ENCODE measurements around the gene PRKCA.

Gene PRKCA

GRCh38 chr17:66302761-66303626, 581 bp downstream of the PRKCA start:
- no peaks in the 10 kb centered on the region; the same call in none of the 2 replicates for H3K27me3 ChIP-seq (ENCODE audit: low read depth)
- H3K4me3 ChIP-seq: peak overlapping the region; percentile 54
- H3K36me3 ChIP-seq (replicated peaks): no peaks in the 10 kb centered on the region
- in situ Hi-C loops (cut with MboI; ENCODE audit: low sequenced_read_pairs): no loop called here
- H3K4me1 ChIP-seq: peaks cover 24% of the 10 kb centered on the region
- peak; percentile 34 to 63 for DNase-seq (ENCODE audit: low spot score in 2 of 2)
- H3K9me3 ChIP-seq: no peaks in the 10 kb centered on the region

- Histone ChIP-seq H3K4me1 (peaks cover 24% of the 10 kb centered on the region), H3K27me3 (ENCODE audit: low read depth) (no peaks in the 10 kb centered on the region; the same call in 1 of the 2 replicates), H3K36me3 (replicated peaks) (no peaks in the 10 kb centered on the region), H3K9me3 (no peaks in the 10 kb centered on the region), H3K4me3 (peak overlapping the region; percentile 16)
- in situ Hi-C loops (cut with MboI; ENCODE audit: low sequenced_read_pairs): no loop called here
- DNase-seq (ENCODE audit: low spot score in 2 of 2): peak in 1 of 2 experiments; percentile 48
Observed at GRCh38 chr17:66304304-66305174, 2.1 kb downstream of the PRKCA start.

DNA sequence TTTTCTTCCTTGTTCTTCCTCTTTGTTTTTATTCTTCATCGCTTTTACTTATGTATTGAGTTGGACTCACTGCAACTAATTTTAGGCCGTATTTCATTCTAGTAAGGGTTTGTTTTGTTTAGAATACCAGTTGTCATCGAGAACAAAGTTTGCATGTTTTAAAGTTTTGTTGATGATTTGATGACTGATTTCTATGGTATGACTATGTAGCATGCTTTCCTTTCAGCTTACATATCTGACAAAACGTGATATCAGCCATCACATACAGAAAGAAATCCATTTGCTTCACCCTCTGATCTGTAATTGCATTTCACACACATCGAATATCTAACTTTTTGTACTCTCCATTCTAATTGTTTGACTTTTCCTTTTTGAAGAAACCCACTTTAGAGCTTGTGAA, 4.0 kb downstream of the PRKCA start:
- peaks cover 24% of the 10 kb centered on the region for H3K4me1 ChIP-seq
- no peaks in the 10 kb centered on the region for H3K36me3 ChIP-seq (replicated peaks)
- no peaks in the 10 kb centered on the region; the same call in 1 of the 2 replicates for H3K27me3 ChIP-seq (ENCODE audit: low read depth)
- DNase-seq (ENCODE audit: low spot score in 2 of 2): no peak
- H3K4me3 ChIP-seq: no peak overlapping the region
- no peaks in the 10 kb centered on the region for H3K9me3 ChIP-seq
- in situ Hi-C loops (cut with MboI; ENCODE audit: low sequenced_read_pairs): no loop called here

GRCh38 chr17:66307257-66307656, 4.8 kb downstream of the PRKCA start:
- peaks cover 24% of the 10 kb centered on the region for H3K4me1 ChIP-seq
- no peaks in the 10 kb centered on the region; the same call in 1 of the 2 replicates for H3K27me3 ChIP-seq (ENCODE audit: low read depth)
- in situ Hi-C loops (cut with MboI; ENCODE audit: low sequenced_read_pairs): no loop called here
- H3K9me3 ChIP-seq: no peaks in the 10 kb centered on the region
- no peak for DNase-seq (ENCODE audit: low spot score in 2 of 2)
- no peak overlapping the region for H3K4me3 ChIP-seq
- no peaks in the 10 kb centered on the region for H3K36me3 ChIP-seq (replicated peaks)

DNA sequence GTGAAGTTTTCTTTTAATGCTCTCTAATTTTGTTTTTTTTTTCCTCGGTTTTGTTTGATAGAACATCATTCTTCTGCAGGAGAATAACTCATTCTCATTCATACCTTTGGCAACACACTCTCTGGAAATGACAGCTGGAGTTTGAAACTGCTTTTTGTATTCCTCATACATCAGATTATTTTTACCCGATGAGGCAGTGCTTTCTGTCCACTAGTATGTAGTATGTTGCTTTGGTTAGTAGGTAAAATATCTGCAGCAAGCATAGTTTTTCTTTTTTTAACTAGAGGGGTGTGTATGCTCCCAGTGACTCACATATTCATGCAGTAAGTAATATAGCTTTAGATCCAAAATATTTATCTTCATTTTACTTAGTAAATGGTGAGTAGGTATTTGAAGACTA, 6.4 kb downstream of the PRKCA start:
- Histone ChIP-seq H3K4me3 (no peak overlapping the region), H3K9me3 (no peaks in the 10 kb centered on the region), H3K36me3 (replicated peaks) (no peaks in the 10 kb centered on the region), H3K27me3 (ENCODE audit: low read depth) (no peaks in the 10 kb centered on the region; the same call in 1 of the 2 replicates), H3K4me1 (peaks cover 21% of the 10 kb centered on the region)
- DNase-seq (ENCODE audit: low spot score in 2 of 2): no peak
- in situ Hi-C loops (cut with MboI; ENCODE audit: low sequenced_read_pairs): no loop called here

GRCh38 chr17:66309793-66310192, 7.4 kb downstream of the PRKCA start:
- Histone ChIP-seq H3K27me3 (ENCODE audit: low read depth) (no peaks in the 10 kb centered on the region; the same call in 1 of the 2 replicates), H3K4me3 (no peak overlapping the region), H3K4me1 (peaks cover 12% of the 10 kb centered on the region), H3K9me3 (no peaks in the 10 kb centered on the region), H3K36me3 (replicated peaks) (no peaks in the 10 kb centered on the region)
- no peak for DNase-seq (ENCODE audit: low spot score in 2 of 2)
- in situ Hi-C loops (cut with MboI; ENCODE audit: low sequenced_read_pairs): no loop called here

- in situ Hi-C loops (cut with MboI; ENCODE audit: low sequenced_read_pairs): no loop called here
- H3K27me3 ChIP-seq (ENCODE audit: low read depth): no peaks in the 10 kb centered on the region; the same call in 1 of the 2 replicates
Observed at GRCh38 chr17:66310528-66311148, 8.2 kb downstream of the PRKCA start.

DNA sequence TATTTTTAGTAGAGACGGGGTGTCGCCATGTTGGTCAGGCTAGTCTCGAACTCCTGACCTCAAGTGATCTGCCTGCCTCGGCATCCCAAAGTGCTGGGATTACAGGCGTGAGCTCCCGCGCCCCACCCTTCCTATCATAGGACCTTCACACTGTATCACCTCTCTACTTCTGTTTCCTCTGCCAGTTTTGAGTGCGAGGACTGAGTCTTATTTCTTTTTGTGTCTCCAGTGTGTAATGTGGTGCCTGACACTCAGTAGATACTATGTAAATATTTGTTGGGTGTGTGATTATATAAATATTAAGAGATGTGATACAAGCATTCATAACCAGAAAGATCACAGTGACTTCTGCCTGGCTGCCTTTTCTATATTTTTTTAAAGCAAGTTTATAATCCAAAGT, 10.5 kb downstream of the PRKCA start:
- Histone ChIP-seq H3K4me1 (no peaks in the 10 kb centered on the region; the same call in 1 of the 2 replicates), H3K36me3 (replicated peaks) (no peaks in the 10 kb centered on the region), H3K9me3 (no peaks in the 10 kb centered on the region), H3K27me3 (ENCODE audit: low read depth) (no peaks in the 10 kb centered on the region), H3K4me3 (no peak overlapping the region)
- in situ Hi-C loops (cut with MboI; ENCODE audit: low sequenced_read_pairs): no loop called here
- no peak for DNase-seq (ENCODE audit: low spot score in 2 of 2)

More at GRCh38 chr17:66310528-66311148, 8.2 kb downstream of the PRKCA start:
- no peak for DNase-seq (ENCODE audit: low spot score in 2 of 2)
- peaks cover 4% of the 10 kb centered on the region for H3K4me1 ChIP-seq
- H3K36me3 ChIP-seq (replicated peaks): no peaks in the 10 kb centered on the region
- no peak overlapping the region for H3K4me3 ChIP-seq
- H3K9me3 ChIP-seq: no peaks in the 10 kb centered on the region

DNA sequence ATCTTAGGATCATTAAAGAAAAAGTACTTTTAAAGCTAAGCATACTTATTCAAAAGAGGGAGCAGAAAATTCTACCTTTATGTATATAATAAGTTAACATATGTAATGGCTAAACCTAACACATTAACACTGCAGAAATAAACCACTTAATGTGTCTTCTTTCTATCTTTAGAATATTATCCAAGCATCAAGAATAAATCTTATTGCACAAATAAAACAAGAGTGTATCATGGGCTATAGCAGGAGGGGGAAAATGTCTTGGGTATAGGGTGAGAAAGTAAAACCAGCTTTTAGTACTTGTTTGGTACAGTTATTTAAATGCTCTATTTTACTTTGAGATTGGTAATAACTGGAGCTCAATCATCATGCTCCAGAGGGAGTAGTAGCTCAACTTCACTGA, 10.9 kb downstream of the PRKCA start:
- Histone ChIP-seq H3K27me3 (ENCODE audit: low read depth) (no peaks in the 10 kb centered on the region), H3K36me3 (replicated peaks) (no peaks in the 10 kb centered on the region), H3K9me3 (no peaks in the 10 kb centered on the region), H3K4me1 (peaks cover 3% of the 10 kb centered on the region; the same call in 1 of the 2 replicates), H3K4me3 (no peak overlapping the region)
- in situ Hi-C loops (cut with MboI; ENCODE audit: low sequenced_read_pairs): no loop called here
- DNase-seq (ENCODE audit: low spot score in 2 of 2): no peak

DNA sequence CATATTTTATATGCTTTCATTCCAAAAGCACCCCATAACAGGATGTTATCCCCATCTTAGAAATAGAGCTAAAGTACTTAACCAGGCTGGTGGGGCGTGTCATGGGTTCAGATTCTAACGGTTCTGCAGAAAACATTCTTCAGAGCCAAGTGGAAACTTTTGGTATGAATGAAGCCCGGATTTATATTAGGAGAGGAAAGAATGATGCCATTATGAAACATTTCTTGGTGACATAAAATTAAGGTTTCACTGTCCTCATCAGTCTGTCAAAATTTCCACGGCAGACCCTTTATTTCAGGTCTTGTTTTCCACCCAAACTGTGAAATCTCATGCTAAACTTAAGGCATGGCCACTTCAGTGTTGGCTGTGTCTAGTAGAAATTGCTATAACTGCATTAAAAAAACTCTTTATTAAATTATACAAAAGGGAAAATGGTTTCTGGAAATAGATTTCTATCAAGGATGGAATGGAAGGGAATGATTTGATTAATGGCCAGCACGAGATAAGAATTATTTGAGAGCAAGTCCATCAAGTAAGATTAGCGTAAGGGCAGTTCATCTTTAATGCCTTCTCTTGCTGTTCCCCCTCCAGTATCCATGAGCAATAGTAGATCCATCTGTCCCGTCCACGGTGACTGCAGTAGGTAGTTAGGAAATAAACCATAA, 11.7 kb downstream of the PRKCA start:
- in situ Hi-C loops (cut with MboI; ENCODE audit: low sequenced_read_pairs): no loop called here
- no peaks in the 10 kb centered on the region for H3K36me3 ChIP-seq (replicated peaks)
- DNase-seq (ENCODE audit: low spot score in 2 of 2): no peak
- H3K4me3 ChIP-seq: no peak overlapping the region
- peaks cover 3% of the 10 kb centered on the region; the same call in 1 of the 2 replicates for H3K4me1 ChIP-seq
- H3K27me3 ChIP-seq (ENCODE audit: low read depth): no peaks in the 10 kb centered on the region
- no peaks in the 10 kb centered on the region for H3K9me3 ChIP-seq

DNA sequence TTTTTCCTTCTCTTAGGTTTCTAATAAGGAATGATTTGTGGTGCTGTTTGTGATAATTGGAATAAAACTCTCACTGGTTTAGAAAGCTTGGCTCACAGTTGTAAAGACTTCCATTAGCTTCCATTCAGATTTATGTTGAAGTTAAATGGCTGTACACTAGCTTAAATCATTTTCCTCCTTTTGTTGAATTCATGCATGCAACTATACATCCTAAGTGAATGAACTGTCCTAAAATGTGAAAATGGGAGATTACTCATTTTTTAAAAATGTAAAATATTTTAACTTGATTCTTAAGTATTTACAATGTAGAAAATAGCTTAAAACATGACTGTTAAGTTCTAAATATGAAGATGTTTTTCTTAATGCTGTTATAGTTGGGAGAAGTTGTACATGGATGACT, 15.2 kb downstream of the PRKCA start:
- Histone ChIP-seq H3K36me3 (replicated peaks) (no peaks in the 10 kb centered on the region), H3K4me3 (no peak overlapping the region), H3K9me3 (peaks cover 5% of the 10 kb centered on the region; the same call in 1 of the 2 replicates), H3K4me1 (peaks cover 3% of the 10 kb centered on the region; the same call in 1 of the 2 replicates), H3K27me3 (ENCODE audit: low read depth) (no peaks in the 10 kb centered on the region)
- in situ Hi-C loops (cut with MboI; ENCODE audit: low sequenced_read_pairs): no loop called here
- no peak for DNase-seq (ENCODE audit: low spot score in 2 of 2)

- peaks cover 5% of the 10 kb centered on the region; the same call in 1 of the 2 replicates for H3K9me3 ChIP-seq
Observed at GRCh38 chr17:66319226-66319625, 16.8 kb downstream of the PRKCA start.

DNA sequence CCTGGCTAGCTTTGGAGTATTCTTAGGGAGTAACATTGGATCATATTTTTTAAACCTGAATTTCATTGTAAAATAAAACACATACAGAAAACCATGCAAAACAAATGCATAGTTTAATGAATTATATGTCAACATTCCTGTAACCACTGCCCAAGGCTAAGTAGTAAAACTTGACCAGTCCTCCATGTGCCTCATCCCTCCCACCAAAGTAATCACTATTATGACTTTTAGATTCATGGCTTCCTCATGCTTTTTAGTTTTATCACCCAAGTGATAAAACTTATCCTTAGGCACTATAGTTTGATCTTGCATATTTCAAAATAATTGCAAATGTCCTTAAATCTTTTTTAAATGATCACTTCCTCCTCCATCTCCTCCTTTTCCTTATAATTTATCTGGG, 20.4 kb downstream of the PRKCA start:
- peaks cover 5% of the 10 kb centered on the region; the same call in 1 of the 2 replicates for H3K9me3 ChIP-seq
- DNase-seq (ENCODE audit: low spot score in 2 of 2): no peak
- peaks cover 3% of the 10 kb centered on the region; the same call in 1 of the 2 replicates for H3K4me1 ChIP-seq
- no peaks in the 10 kb centered on the region for H3K27me3 ChIP-seq (ENCODE audit: low read depth)
- in situ Hi-C loops (cut with MboI; ENCODE audit: low sequenced_read_pairs): no loop called here
- no peaks in the 10 kb centered on the region for H3K36me3 ChIP-seq (replicated peaks)
- no peak overlapping the region for H3K4me3 ChIP-seq

More at GRCh38 chr17:66319226-66319625, 16.8 kb downstream of the PRKCA start:
- in situ Hi-C loops (cut with MboI; ENCODE audit: low sequenced_read_pairs): no loop called here
- Histone ChIP-seq H3K4me1 (peaks cover 3% of the 10 kb centered on the region; the same call in 1 of the 2 replicates), H3K4me3 (no peak overlapping the region), H3K36me3 (replicated peaks) (no peaks in the 10 kb centered on the region), H3K27me3 (ENCODE audit: low read depth) (no peaks in the 10 kb centered on the region)
- no peak for DNase-seq (ENCODE audit: low spot score in 2 of 2)
